ENCODE measurements around the gene ITCH.
"Not testable (repeated sequence)": the region's sequence is repeated elsewhere in the genome, so short reads cannot be mapped to it uniquely, and the experiment has no call there.

ITCH gene

GRCh38 chr20:34420975-34421374, 57.9 kb downstream of the ITCH start:
- no peak for DNase-seq (ENCODE audit: low read depth)

GRCh38 chr20:34421766-34422466, 58.8 kb downstream of the ITCH start:
- DNase-seq (ENCODE audit: low read depth), result no peak

GRCh38 chr20:34425032-34425690, 62.1 kb downstream of the ITCH start:
- not testable (repeated sequence) for DNase-seq (ENCODE audit: low read depth)

GRCh38 chr20:34426026-34426425, 63.0 kb downstream of the ITCH start:
- DNase-seq (ENCODE audit: low read depth), result no peak

- DNase-seq (ENCODE audit: low read depth), result no peak
Measured at GRCh38 chr20:34427331-34427730, 64.3 kb downstream of the ITCH start.

- no peak for DNase-seq (ENCODE audit: low read depth)
Measured at GRCh38 chr20:34427784-34428183, 64.7 kb downstream of the ITCH start.

- no peak for DNase-seq (ENCODE audit: low read depth)
Measured at GRCh38 chr20:34431168-34431567, 68.1 kb downstream of the ITCH start.

- not testable (repeated sequence) for DNase-seq (ENCODE audit: low read depth)
Measured at GRCh38 chr20:34432663-34433062, 69.6 kb downstream of the ITCH start.

- DNase-seq (ENCODE audit: low read depth), result no peak
Measured at GRCh38 chr20:34433391-34433790, 70.3 kb downstream of the ITCH start.

GRCh38 chr20:34435589-34435988, 72.5 kb downstream of the ITCH start:
- no peak for DNase-seq (ENCODE audit: low read depth)

GRCh38 chr20:34437330-34437986, 74.4 kb downstream of the ITCH start:
- DNase-seq (ENCODE audit: low read depth), result no peak

- no peak for DNase-seq (ENCODE audit: low read depth)
Measured at GRCh38 chr20:34439168-34439567, 76.1 kb downstream of the ITCH start.

- not testable (repeated sequence) for DNase-seq (ENCODE audit: low read depth)
Measured at GRCh38 chr20:34441423-34441822, 78.3 kb downstream of the ITCH start.

GRCh38 chr20:34443546-34443945, 80.5 kb downstream of the ITCH start:
- DNase-seq (ENCODE audit: low read depth), result no peak

GRCh38 chr20:34445177-34446065, 82.3 kb downstream of the ITCH start:
- no peak for DNase-seq (ENCODE audit: low read depth)

- no peak for DNase-seq (ENCODE audit: low read depth)
Measured at GRCh38 chr20:34448517-34448916, 85.4 kb downstream of the ITCH start.

GRCh38 chr20:34449674-34450592, 86.9 kb downstream of the ITCH start:
- DNase-seq (ENCODE audit: low read depth), result no peak

GRCh38 chr20:34452281-34452982, 89.4 kb downstream of the ITCH start:
- DNase-seq (ENCODE audit: low read depth), result no peak

- DNase-seq (ENCODE audit: low read depth), result no peak
Measured at GRCh38 chr20:34458631-34459030, 95.6 kb downstream of the ITCH start.

- no peak for DNase-seq (ENCODE audit: low read depth)
Measured at GRCh38 chr20:34459209-34459897, 96.3 kb downstream of the ITCH start.
